Small intestine (tissue), 7 donors: ENCODE measurements around the gene UPF3A. TPM values are rescaled to one million over a fixed set of nuclear protein-coding genes. Genes with fewer than 3 reads are reported as not detected.
A peak's percentile ranks its signal among the peaks of the same experiment; 100 is the strongest.
"Not testable (repeated sequence)": the region's sequence is repeated elsewhere in the genome, so short reads cannot be mapped to it uniquely, and the experiment has no call there.

Source experiments
- DNase-seq, 2 donors: peaks; one replicate each; pipeline versions ENCODE4 v3.0.0 to v3.0.0-alpha.2; 2013
- FAIRE-seq: peaks from 2 replicates; lab custom pipeline; 2012; peaks lifted over from hg19 to GRCh38; lab: Jason Lieb, UNC
- H3K27ac ChIP-seq, 3 donors: one replicate each; pipeline ENCODE4 v1.5.1; 2013; ENCODE audit warnings: low read length in 2 of 3, mild to moderate bottlenecking in 2 of 3, control low read depth in 1 of 3, inconsistent platforms in 1 of 3, low read depth in 1 of 3, moderate library complexity in 1 of 3
- H3K27me3 ChIP-seq, 3 donors: one replicate each; pipeline ENCODE4 v1.6.1; 2013; ENCODE audit warnings: low read length in 3 of 3, inconsistent platforms in 1 of 3; ENCODE audit not compliant: control insufficient read depth in 3 of 3, insufficient read depth in 3 of 3
- H3K36me3 ChIP-seq, 3 donors: one replicate each; pipeline ENCODE4 v1.6.1; 2013; ENCODE audit warnings: low read length in 3 of 3, inconsistent platforms in 1 of 3, low read depth in 1 of 3, mild to moderate bottlenecking in 1 of 3, moderate library complexity in 1 of 3; ENCODE audit not compliant: control insufficient read depth in 3 of 3, insufficient read depth in 2 of 3
- H3K4me1 ChIP-seq, 3 donors: one replicate each; pipeline ENCODE4 v1.6.1; 2013; ENCODE audit warnings: low read length in 2 of 3, inconsistent platforms in 1 of 3, low read depth in 1 of 3, mild to moderate bottlenecking in 1 of 3, moderate library complexity in 1 of 3; ENCODE audit not compliant: control insufficient read depth in 3 of 3, insufficient read depth in 2 of 3
- H3K4me3 ChIP-seq, 3 donors: one replicate each; pipeline ENCODE4 v1.5.1; 2013; ENCODE audit warnings: low read length in 3 of 3, control low read depth in 1 of 3, inconsistent platforms in 1 of 3, low read depth in 1 of 3, mild to moderate bottlenecking in 1 of 3, moderate library complexity in 1 of 3
- H3K9me3 ChIP-seq, 2 donors: one replicate each; pipeline ENCODE4 v1.6.1; 2013; ENCODE audit warnings: low read depth in 1 of 2, low read length in 1 of 2; ENCODE audit not compliant: control insufficient read depth in 2 of 2, insufficient read depth in 1 of 2
- WGBS, 3 donors: extraction: QIAGEN DNeasy Blood & Tissue Kit; methylation state at CpG; one replicate each; pipeline ENCODE4 v1.1.7; 2013; 5-methylcytosine and 5-hydroxymethylcytosine counted together
- polyA plus RNA-seq, 4 donors: library from polyadenylated mRNA; stranded (reverse) in 3 of 4; unstranded in 1 of 4; fragments of 200-250 nt in 3 of 4; fragments of 120-200 nt in 1 of 4; gene quantifications; one replicate each; pipeline versions ENCODE4 v1.2.1 to v1.2.3, GENCODE V29; 2013
- donor health status: healthy with polysubstance abuse.
- donor health status: control.
- donor health status: control.
- donor health status: Bipolar disorder and iron deficiency.
- donor health status: healthy.

Gene UPF3A
- polyA plus RNA-seq, 4 donors, result 38.0 to 74.2 (median 49.7) TPM

DNA sequence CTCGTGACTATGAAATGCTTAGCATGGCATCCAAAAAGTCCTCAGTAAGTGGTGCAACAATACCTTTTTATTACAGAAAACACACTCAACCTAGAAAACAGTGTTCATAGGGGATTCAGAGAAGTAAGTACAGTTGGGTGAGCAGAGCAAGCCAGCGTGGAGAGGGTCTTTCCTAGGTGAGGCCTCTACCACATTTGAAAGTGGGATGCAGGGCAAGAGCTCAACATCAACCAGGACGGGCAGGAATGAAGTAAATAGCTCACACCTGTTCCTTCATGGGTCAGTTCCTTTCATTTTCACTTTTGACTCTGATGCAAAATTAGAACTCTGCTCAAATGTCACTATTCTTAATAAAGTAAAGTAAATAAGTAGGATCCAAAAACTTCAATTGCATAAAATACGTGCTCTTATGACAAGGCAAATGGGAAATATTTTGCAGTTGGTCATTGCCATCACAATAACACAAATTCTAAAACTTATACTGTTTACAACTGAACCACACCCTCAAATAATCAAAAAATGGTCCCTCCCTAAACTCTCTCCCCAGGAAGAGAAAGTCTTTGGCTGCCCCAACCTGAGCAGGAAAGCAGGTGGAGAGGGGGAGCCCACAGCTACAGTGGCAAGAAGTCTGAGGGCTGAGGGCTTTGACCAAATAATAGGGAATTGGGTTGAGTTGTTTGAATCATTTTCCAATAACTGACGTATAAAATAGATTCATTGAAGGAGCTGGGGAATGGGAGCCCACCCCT lies 53.1 kb downstream of the UPF3A start:
- 29 to 46% (median 36%) methylated on average over 5 of the region's 5 CpGs for WGBS, 3 donors
- Histone ChIP-seq H3K27ac (peak overlapping the region in 2 of 3 donors; percentile 11 to 52), H3K9me3 (no peaks in the 10 kb centered on the region), H3K36me3 (no peaks in the 10 kb centered on the region), H3K4me3 (peak overlapping the region in 1 of 3 donors; percentile 26), H3K27me3 (no peaks in the 10 kb centered on the region), H3K4me1 (peaks cover 0 to 3% (median 2%) of the 10 kb centered on the region in 3 donors)
- DNase-seq (peak in 1 of 2 donors; percentile 27), FAIRE-seq (no peak)

DNA sequence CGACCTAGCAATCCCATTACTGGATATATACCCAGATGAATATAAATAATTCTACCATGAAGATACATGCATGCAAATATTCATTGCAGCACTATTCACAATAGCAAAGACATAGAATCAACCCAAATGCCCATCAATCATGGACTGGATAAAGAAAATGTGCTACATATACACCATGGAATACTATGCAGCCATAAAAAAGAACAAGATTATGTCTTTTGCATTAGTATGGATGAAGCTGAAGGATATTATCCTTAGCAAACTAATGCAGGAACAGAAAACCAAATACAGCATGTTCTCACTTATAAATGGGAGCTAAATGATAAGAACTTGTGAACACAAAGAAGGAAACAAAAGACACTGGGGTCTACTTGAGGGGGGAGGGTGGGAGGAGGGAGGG lies 55.1 kb downstream of the UPF3A start:
- FAIRE-seq, result not testable (repeated sequence)
- WGBS, 3 donors, result 82 to 95% (median 91%) methylated on average over 1 of the region's 1 CpG

DNA sequence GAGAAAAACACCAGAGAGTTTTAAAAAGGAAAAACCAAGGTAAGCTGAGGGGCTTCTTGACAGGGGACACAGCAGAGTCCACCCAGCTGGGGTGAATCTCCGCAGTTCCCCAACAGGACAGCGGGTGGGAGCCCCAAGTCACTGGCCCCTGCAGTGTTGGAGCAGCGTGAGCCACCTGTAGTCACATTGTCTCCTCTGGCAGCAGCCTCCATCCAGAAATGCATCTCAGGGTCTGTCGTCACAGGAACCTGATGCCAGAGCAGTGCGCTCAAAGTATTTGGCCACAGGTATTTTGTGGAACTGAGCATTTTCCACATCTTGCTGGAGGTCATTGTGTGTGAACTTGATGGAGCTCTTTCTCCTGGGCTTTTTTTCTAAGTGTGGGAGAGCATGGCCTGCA lies 57.6 kb downstream of the UPF3A start:
- peaks cover 0 to 3% (median 2%) of the 10 kb centered on the region in 3 donors for H3K4me1 ChIP-seq
- no peak for FAIRE-seq
- WGBS, 3 donors, result 91 to 95% (median 93%) methylated on average over 5 of the region's 5 CpGs
- H3K27me3 ChIP-seq, result no peaks in the 10 kb centered on the region
- H3K9me3 ChIP-seq, result no peaks in the 10 kb centered on the region
- H3K4me3 ChIP-seq, result no peak overlapping the region
- no peak overlapping the region for H3K27ac ChIP-seq
- DNase-seq, result no peak
- no peaks in the 10 kb centered on the region for H3K36me3 ChIP-seq

More for the DNA sequence above, 55.1 kb downstream of the UPF3A start:
- H3K4me1 ChIP-seq, H3K9me3 ChIP-seq, H3K36me3 ChIP-seq, H3K4me3 ChIP-seq, H3K27me3 ChIP-seq, H3K27ac ChIP-seq, DNase-seq: not testable (repeated sequence)

DNA sequence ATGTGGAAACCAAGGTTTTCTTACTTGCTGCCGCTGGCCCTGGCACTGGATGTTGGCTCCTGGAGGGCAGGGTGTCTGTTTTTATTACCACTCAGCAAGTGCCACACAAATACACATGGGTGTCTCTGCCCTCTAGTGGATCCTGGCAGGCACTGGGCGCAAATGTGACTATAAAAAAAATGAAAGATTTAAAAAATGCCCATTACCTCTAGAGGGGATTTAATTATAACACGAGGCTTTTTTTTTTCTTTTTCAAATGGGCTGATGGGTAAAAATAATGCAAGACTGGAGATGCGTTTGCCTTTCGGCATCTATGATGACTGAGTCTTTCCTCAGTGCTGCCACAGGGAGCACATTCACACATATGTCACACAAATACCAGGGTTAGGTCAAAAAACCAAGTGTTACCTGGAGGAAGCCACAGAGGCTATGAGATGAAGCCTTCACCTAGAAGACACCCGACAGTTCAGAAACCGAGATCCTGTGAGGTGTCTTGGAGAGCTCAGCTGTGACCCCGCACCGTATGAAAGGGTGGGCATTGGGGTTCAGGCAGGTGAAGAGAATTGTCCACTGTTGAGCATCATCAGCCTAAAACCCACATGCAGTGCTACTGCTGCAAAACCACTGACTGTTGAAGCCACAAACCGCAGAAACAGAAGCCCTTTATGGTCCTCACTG lies 58.6 kb downstream of the UPF3A start:
- FAIRE-seq, result no peak
- Histone ChIP-seq H3K36me3 (no peaks in the 10 kb centered on the region), H3K27ac (no peak overlapping the region), H3K9me3 (no peaks in the 10 kb centered on the region), H3K4me1 (no peaks in the 10 kb centered on the region), H3K4me3 (no peak overlapping the region), H3K27me3 (no peaks in the 10 kb centered on the region)
- 36 to 53% (median 45%) methylated on average over 10 of the region's 10 CpGs for WGBS, 3 donors
- DNase-seq, result peak in 1 of 2 donors; percentile 79

DNA sequence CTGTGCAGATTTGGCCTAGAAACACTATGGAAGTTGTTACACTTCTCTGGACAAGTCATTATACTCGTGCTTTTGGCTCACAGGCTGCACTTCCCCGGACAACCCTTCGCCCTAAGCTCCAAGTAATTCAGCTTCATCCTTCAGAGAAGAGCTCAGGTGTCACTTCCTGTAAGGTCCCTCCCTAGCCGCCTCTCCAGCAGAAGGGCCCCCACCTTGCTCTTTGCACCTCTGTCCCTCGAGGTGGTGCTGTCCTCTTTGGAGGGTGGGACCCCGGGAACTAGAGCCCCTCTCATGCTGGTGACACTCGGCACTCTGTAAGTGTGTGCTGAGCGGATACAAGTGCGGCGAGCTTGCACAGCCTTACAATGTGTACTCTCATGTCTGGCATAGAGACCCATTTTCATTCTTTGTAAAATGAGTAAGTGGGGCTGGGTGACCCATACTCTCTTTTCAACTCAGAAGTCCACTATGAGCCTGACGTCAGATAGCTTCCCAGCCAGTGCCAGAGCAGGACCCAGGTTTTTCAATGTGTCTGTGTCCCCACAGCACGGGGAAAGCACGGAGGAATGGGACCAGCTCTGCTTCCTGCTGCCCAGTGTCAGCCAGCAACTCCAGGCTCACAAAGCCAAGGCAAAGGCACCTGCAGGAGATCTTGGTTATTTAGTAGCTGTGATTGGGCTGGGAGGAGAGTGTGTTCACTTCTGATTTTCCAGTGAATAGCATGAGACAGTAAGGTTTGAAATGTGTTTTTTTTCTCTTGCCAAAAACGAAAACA lies 59.8 kb downstream of the UPF3A start:
- FAIRE-seq (no peak), DNase-seq (no peak)
- Histone ChIP-seq H3K27me3 (no peaks in the 10 kb centered on the region), H3K27ac (no peak overlapping the region), H3K4me3 (no peak overlapping the region), H3K36me3 (no peaks in the 10 kb centered on the region), H3K9me3 (no peaks in the 10 kb centered on the region), H3K4me1 (no peaks in the 10 kb centered on the region)
- 72 to 77% (median 75%) methylated on average over 14 of the region's 14 CpGs for WGBS, 3 donors

DNA sequence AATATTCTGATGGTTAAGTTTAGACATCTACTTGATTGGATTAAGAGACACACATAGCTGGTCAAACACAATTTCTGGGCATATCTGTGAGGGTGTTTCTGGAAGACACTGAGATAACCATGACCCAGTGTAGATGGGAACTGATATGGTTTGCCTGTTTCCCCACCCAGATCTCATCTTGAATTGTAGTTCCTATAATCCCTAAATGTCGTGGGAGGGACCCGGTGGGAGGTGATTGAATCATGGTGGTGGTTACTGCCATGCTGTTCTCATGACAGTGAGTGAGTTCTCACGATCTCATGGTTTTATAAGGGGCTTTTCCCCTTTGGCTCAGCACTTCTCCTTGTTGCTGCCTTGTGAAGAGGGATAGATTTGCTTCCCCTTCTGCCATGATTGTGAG lies 65.9 kb downstream of the UPF3A start:
- not testable (repeated sequence) for FAIRE-seq
- 59 to 80% (median 59%) methylated on average over 3 of the region's 3 CpGs for WGBS, 3 donors

DNA sequence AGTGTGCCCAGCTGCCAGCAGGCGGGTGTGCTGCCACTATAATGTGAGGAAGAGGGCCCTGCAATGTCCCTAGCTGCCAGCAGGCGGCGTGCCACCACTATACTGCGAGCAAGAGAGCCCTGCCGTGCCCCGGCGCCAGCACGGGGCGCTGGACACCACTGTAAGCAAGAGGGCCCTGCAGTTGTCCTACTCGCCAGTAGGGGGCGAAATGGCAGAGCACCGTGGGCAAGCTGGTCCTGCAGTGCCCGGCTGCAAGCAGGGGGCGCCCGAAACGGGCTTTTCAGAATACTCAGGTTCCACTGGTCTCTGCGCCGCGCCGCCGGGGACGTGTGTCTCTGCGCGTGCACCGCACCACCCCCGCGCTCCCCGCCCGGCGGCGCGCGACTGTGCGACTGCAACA lies 71.4 kb downstream of the UPF3A start:
- not testable (repeated sequence) for H3K36me3 ChIP-seq, FAIRE-seq, H3K9me3 ChIP-seq, H3K27ac ChIP-seq, H3K27me3 ChIP-seq, H3K4me1 ChIP-seq, DNase-seq, H3K4me3 ChIP-seq
- WGBS, 3 donors, result 78 to 83% (median 78%) methylated on average over 15 to 34 of the region's 34 CpGs

More for the DNA sequence above, 65.9 kb downstream of the UPF3A start:
- DNase-seq, H3K27me3 ChIP-seq, H3K36me3 ChIP-seq, H3K9me3 ChIP-seq, H3K4me3 ChIP-seq, H3K4me1 ChIP-seq, H3K27ac ChIP-seq: not testable (repeated sequence)

DNA sequence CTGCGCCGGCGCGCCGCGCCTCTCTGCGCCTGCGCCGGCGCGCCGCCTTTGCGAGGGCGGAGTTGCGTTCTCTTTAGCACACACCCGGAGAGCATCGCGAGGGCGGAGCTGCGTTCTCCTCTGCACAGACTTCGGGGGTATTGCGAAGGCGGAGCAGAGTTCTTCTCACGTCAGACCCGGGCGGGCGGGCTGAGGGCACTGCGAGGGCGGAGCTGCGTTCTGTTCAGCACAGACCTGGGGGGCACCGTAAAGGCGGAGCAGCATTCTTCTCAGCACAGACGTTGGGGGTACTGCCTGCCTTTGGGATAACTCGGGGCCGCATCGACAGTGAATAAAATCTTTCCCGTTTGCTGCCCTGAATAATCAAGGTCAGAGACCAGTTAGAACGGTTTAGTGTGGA lies 72.0 kb downstream of the UPF3A start:
- 81 to 95% (median 87%) methylated on average over 31 to 38 of the region's 38 CpGs for WGBS, 3 donors
- not testable (repeated sequence) for H3K4me1 ChIP-seq, H3K4me3 ChIP-seq, H3K27me3 ChIP-seq, DNase-seq, FAIRE-seq, H3K9me3 ChIP-seq, H3K27ac ChIP-seq, H3K36me3 ChIP-seq
